H9 (cell line): ENCODE measurements around the gene TUFT1. TPM values are rescaled to one million over a fixed set of nuclear protein-coding genes. Genes with fewer than 3 reads are reported as not detected.

Experiments used
- DNase-seq: peaks from one replicate; pipeline ENCODE4 v3.0.0-alpha.2; 2017
- H2AFZ ChIP-seq: one replicate; pipeline ENCODE4 v1.6.1; 2013; ENCODE audit warnings: mild to moderate bottlenecking, low read length, control low read depth, moderate library complexity
- H2AK5ac ChIP-seq: 2 replicates; pipeline ENCODE4 v1.6.1; 2013; ENCODE audit warnings: low read length, control low read depth, mixed read lengths; ENCODE audit not compliant: insufficient read length
- H2BK120ac ChIP-seq: one replicate; pipeline ENCODE4 v1.6.1; 2013; ENCODE audit warnings: low read depth, mild to moderate bottlenecking, low read length, control low read depth, inconsistent platforms; ENCODE audit not compliant: poor library complexity, severe bottlenecking
- H2BK12ac ChIP-seq: 2 replicates; pipeline ENCODE4 v1.6.1; 2013; ENCODE audit warnings: low read length, control low read depth, mixed read lengths, low read depth; ENCODE audit not compliant: insufficient read length
- H2BK15ac ChIP-seq: 2 replicates; pipeline ENCODE4 v1.6.1; 2013; ENCODE audit warnings: low read depth, low read length, control low read depth
- H2BK20ac ChIP-seq: one replicate; pipeline ENCODE4 v1.6.1; 2013; ENCODE audit warnings: low read depth, mild to moderate bottlenecking, low read length, control low read depth, inconsistent platforms; ENCODE audit not compliant: poor library complexity, severe bottlenecking
- H2BK5ac ChIP-seq: 2 replicates; pipeline ENCODE4 v1.6.1; 2013; ENCODE audit warnings: low read length, control low read depth, mixed read lengths; ENCODE audit not compliant: insufficient read length
- H3K14ac ChIP-seq: 2 replicates; pipeline ENCODE4 v1.6.1; 2013; ENCODE audit warnings: low read length, control low read depth; ENCODE audit not compliant: insufficient read depth
- H3K18ac ChIP-seq: 2 replicates; pipeline ENCODE4 v1.6.1; 2013; ENCODE audit warnings: low read depth, mild to moderate bottlenecking, mixed read lengths, low read length, control low read depth; ENCODE audit not compliant: insufficient read length
- H3K23ac ChIP-seq: 2 replicates; pipeline ENCODE4 v1.6.1; 2013; ENCODE audit warnings: low read length, control low read depth, mixed read lengths, low read depth; ENCODE audit not compliant: insufficient read length
- H3K23me2 ChIP-seq: 2 replicates; pipeline ENCODE4 v1.6.1; 2013; ENCODE audit warnings: low read depth, mild to moderate bottlenecking, mixed read lengths, low read length, control low read depth; ENCODE audit not compliant: insufficient read length, poor library complexity, severe bottlenecking
- H3K27ac ChIP-seq: 2 replicates; pipeline ENCODE4 v1.5.1; 2013; ENCODE audit warnings: low read length, control low read depth, mixed read lengths, low read depth; ENCODE audit not compliant: insufficient read length
- H3K27me3 ChIP-seq: 2 replicates; pipeline ENCODE4 v1.6.1; 2013; ENCODE audit warnings: low read length, control low read depth, inconsistent platforms; ENCODE audit not compliant: insufficient read depth
- H3K4ac ChIP-seq: 2 replicates; pipeline ENCODE4 v1.6.1; 2013; ENCODE audit warnings: low read depth, mild to moderate bottlenecking, control low read depth, inconsistent platforms, low read length, moderate library complexity
- H3K4me1 ChIP-seq: 2 replicates; pipeline ENCODE4 v1.6.1; 2013; ENCODE audit warnings: low read length, control low read depth, inconsistent platforms; ENCODE audit not compliant: insufficient read depth
- H3K4me2 ChIP-seq: 2 replicates; pipeline ENCODE4 v1.6.1; 2013; ENCODE audit warnings: low read length, control low read depth, mixed read lengths; ENCODE audit not compliant: insufficient read length, insufficient read depth
- H3K56ac ChIP-seq: 2 replicates; pipeline ENCODE4 v1.6.1; 2013; ENCODE audit warnings: low read depth, mild to moderate bottlenecking, mixed read lengths, low read length, control low read depth; ENCODE audit not compliant: insufficient read length
- H3K79me1 ChIP-seq: 2 replicates; pipeline ENCODE4 v1.6.1; 2013; ENCODE audit warnings: low read depth, mild to moderate bottlenecking, moderate library complexity, low read length, control low read depth, inconsistent platforms; ENCODE audit not compliant: insufficient read depth, poor library complexity, severe bottlenecking
- H3K79me2 ChIP-seq: 2 replicates; pipeline ENCODE4 v1.6.1; 2013; ENCODE audit warnings: low read length, control low read depth, inconsistent platforms; ENCODE audit not compliant: insufficient read depth
- H3K9ac ChIP-seq: 2 replicates; pipeline ENCODE4 v1.6.1; 2013; ENCODE audit warnings: low read length, control low read depth, mixed read lengths; ENCODE audit not compliant: insufficient read length; ENCODE audit errors: extremely low read depth
- H3K9me3 ChIP-seq: one replicate; pipeline ENCODE4 v1.6.1; 2013; ENCODE audit warnings: low read depth, low read length, inconsistent platforms; ENCODE audit not compliant: control insufficient read depth
- H3T11ph ChIP-seq: one replicate; pipeline ENCODE4 v1.6.1; 2013; ENCODE audit warnings: mild to moderate bottlenecking, low read length, control low read depth, inconsistent platforms
- H4K20me1 ChIP-seq: one replicate; pipeline ENCODE4 v1.6.1; 2013; ENCODE audit not compliant: control insufficient read depth, insufficient read length, insufficient read depth
- H4K5ac ChIP-seq: 2 replicates; pipeline ENCODE4 v1.6.1; 2013; ENCODE audit warnings: low read depth, mild to moderate bottlenecking, mixed read lengths, low read length, control low read depth; ENCODE audit not compliant: insufficient read length
- H4K8ac ChIP-seq: replicated peaks from 2 replicates; pipeline ENCODE4 v1.6.1; 2013; ENCODE audit warnings: low read length, control low read depth, mixed read lengths, low read depth; ENCODE audit not compliant: insufficient read length
- H4K91ac ChIP-seq: 2 replicates; pipeline ENCODE4 v1.6.1; 2013; ENCODE audit warnings: low read depth, mild to moderate bottlenecking, moderate library complexity, mixed read lengths, low read length, control low read depth; ENCODE audit not compliant: insufficient read length
- H3K27ac Mint-ChIP-seq, 3 experiments: 2 replicates in 2 of 3; 3 replicates in 1 of 3; pipeline ENCODE4 v1.8.0; 2020 to 2021; ENCODE audit warnings: mixed read lengths in 3 of 3, mild to moderate bottlenecking in 1 of 3, moderate library complexity in 1 of 3
- H3K27me3 Mint-ChIP-seq: 2 replicates; pipeline ENCODE4 v1.8.0; 2021; ENCODE audit warnings: low read depth, mild to moderate bottlenecking, moderate library complexity, mixed read lengths
- H3K36me3 Mint-ChIP-seq, 3 experiments: 2 replicates in 2 of 3; 3 replicates in 1 of 3; pipeline ENCODE4 v1.8.0; 2020 to 2021; ENCODE audit warnings: low read depth in 3 of 3, mixed read lengths in 3 of 3; ENCODE audit not compliant: insufficient read depth in 1 of 3
- H3K4me1 Mint-ChIP-seq, 2 experiments: 2 replicates each; pipeline ENCODE4 v1.8.0; 2020; ENCODE audit warnings: mixed read lengths in 2 of 2
- H3K4me3 Mint-ChIP-seq, 2 experiments: 2 replicates in 1 of 2; 3 replicates in 1 of 2; pipeline ENCODE4 v1.8.0; 2020 to 2021; ENCODE audit warnings: mild to moderate bottlenecking in 2 of 2, mixed read lengths in 2 of 2, moderate library complexity in 1 of 2
- H3K9me3 Mint-ChIP-seq, 2 experiments: 2 replicates in 1 of 2; 3 replicates in 1 of 2; pipeline ENCODE4 v1.8.0; 2020; ENCODE audit warnings: mild to moderate bottlenecking in 2 of 2, mixed read lengths in 2 of 2, moderate library complexity in 1 of 2
- WGBS: extraction: QIAGEN DNeasy Blood & Tissue Kit; methylation state at CpG from one replicate; pipeline ENCODE4 v1.1.7; 2013; ENCODE audit warnings: missing lambda C conversion rate, low lambda C conversion rate, mixed read lengths; ENCODE audit not compliant: insufficient read length; ENCODE audit errors: extremely low coverage; 5-methylcytosine and 5-hydroxymethylcytosine counted together
- total RNA-seq: library from RNA; stranded (reverse); gene quantifications from 2 replicates; pipeline ENCODE4 v1.2.1, GENCODE V29; 2021
- TF ChIP-seq, protein P1 (sequence below): fragments of 200-600 bp; sonication (generic); conservative IDR thresholded peaks from 3 replicates; pipeline ENCODE4 v1.8.0; 2021; ENCODE audit warnings: antibody characterized with exemption, mild to moderate bottlenecking

Gene TUFT1
- total RNA-seq, 1 experiment from 2014 or later, result 6.2 TPM

DNA sequence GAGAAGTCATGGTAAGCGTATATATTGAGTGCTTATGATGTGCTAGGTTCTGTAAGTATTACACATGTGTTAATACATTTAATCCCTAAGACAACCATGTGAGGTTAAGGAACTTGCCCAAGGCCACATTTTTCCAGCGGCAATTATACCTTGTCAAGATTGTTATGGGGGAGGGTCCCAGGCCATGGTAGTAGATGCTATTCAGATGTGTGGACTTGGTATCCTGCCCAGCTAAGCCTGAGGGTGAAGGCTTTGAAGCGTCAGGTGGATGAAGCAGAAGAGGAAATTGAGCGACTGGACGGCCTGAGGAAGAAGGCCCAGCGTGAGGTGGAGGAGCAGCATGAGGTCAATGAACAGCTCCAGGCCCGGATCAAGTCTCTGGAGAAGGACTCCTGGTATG lies 3.6 kb upstream of the TUFT1 start:
- Histone ChIP-seq H2AK5ac (no peak overlapping the region), H2BK15ac (no peak overlapping the region), H3K27ac (no peak overlapping the region), H3K4me1 (no peaks in the 10 kb centered on the region), H3K9me3 (no peaks in the 10 kb centered on the region), H3K23ac (no peak overlapping the region), H2BK120ac (no peak overlapping the region), H4K5ac (no peak overlapping the region), H3K79me1 (no peaks in the 10 kb centered on the region), H3K79me2 (no peaks in the 10 kb centered on the region; the same call in 1 of the 2 replicates), H3K14ac (no peak overlapping the region), H2BK20ac (no peak overlapping the region), H4K8ac (no peak overlapping the region), H3K23me2 (peaks cover 12% of the 10 kb centered on the region), H3K27me3 (no peaks in the 10 kb centered on the region; the same call in 1 of the 2 replicates), H2BK5ac (no peak overlapping the region), H3K56ac (no peak overlapping the region), H2AFZ (no peak overlapping the region), H3T11ph (no peak overlapping the region), H3K9ac (no peak overlapping the region), H2BK12ac (no peak overlapping the region), H3K4ac (no peak overlapping the region), H4K91ac (no peak overlapping the region), H3K18ac (no peak overlapping the region), H3K4me2 (no peak overlapping the region), H4K20me1 (no peaks in the 10 kb centered on the region)
- WGBS, result no CpG with 5 or more reads among the region's 7 CpGs
- Mint-ChIP-seq H3K27me3 (peaks cover 3% of the 10 kb centered on the region; the same call in 1 of the 2 replicates), H3K4me3 (no peak overlapping the region), H3K9me3 (no peaks in the 10 kb centered on the region), H3K27ac (no peak overlapping the region), H3K4me1 (peaks cover 15 to 16% of the 10 kb centered on the region in 2 experiments), H3K36me3 (peaks cover 16 to 48% (median 45%) of the 10 kb centered on the region in 3 experiments)
- TF ChIP-seq, protein P1, sequence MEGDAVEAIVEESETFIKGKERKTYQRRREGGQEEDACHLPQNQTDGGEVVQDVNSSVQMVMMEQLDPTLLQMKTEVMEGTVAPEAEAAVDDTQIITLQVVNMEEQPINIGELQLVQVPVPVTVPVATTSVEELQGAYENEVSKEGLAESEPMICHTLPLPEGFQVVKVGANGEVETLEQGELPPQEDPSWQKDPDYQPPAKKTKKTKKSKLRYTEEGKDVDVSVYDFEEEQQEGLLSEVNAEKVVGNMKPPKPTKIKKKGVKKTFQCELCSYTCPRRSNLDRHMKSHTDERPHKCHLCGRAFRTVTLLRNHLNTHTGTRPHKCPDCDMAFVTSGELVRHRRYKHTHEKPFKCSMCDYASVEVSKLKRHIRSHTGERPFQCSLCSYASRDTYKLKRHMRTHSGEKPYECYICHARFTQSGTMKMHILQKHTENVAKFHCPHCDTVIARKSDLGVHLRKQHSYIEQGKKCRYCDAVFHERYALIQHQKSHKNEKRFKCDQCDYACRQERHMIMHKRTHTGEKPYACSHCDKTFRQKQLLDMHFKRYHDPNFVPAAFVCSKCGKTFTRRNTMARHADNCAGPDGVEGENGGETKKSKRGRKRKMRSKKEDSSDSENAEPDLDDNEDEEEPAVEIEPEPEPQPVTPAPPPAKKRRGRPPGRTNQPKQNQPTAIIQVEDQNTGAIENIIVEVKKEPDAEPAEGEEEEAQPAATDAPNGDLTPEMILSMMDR, result no peak
- DNase-seq, result no peak
